NCI-H146 treated with DMSO at 0.1 percent for 48 hours (cell line): ENCODE data around the gene TMEM208.

Experiments
- DNase-seq: peaks from one replicate; lab custom pipeline; 2025; ENCODE audit not compliant: unreplicated experiment; lab: John Stamatoyannopoulos, UW

Gene TMEM208

DNA sequence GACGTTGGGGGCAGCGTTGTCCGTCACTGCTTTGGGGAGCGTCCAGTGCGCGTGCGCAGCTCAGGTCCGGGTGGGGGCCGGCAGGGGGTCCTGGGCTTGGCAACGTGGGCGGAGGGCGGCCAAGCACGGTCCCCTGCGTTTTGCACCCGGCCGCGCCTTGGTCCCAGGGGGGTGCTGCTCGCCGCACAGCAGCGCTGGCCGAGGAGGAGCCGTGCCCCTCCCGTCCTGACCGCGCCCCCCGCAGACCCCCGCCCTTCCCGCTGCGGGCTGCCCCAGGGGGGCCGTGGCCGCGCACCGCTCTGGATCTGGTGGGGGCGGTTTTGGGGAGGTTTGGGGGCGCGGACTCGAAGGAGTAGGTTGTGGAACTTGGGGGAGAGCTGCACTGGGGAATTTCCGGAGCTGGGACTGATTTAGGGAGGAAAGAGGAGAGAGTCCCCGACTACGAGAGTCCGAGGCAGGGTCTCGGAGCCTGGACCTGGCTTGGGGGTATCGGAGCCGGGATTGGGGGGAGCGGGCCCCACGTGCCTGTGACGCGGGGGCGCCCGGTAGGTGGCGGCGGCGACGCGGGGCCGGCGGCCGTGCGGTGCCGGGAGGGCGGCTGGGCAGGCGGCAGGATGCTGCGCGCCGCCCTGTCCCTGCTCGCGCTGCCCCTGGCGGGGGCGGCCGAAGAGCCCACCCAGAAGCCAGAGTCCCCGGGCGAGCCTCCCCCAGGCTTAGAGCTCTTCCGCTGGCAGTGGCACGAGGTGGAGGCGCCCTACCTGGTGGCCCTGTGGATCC, 21.7 kb downstream of the TMEM208 start, which contains the start of gene SLC9A5:
SLC9A5 (plus strand) TSS at position 579 of the 777 bp plus-strand sequence; CDS start at position 615, 36 bp downstream.
- DNase-seq = no peak

DNA sequence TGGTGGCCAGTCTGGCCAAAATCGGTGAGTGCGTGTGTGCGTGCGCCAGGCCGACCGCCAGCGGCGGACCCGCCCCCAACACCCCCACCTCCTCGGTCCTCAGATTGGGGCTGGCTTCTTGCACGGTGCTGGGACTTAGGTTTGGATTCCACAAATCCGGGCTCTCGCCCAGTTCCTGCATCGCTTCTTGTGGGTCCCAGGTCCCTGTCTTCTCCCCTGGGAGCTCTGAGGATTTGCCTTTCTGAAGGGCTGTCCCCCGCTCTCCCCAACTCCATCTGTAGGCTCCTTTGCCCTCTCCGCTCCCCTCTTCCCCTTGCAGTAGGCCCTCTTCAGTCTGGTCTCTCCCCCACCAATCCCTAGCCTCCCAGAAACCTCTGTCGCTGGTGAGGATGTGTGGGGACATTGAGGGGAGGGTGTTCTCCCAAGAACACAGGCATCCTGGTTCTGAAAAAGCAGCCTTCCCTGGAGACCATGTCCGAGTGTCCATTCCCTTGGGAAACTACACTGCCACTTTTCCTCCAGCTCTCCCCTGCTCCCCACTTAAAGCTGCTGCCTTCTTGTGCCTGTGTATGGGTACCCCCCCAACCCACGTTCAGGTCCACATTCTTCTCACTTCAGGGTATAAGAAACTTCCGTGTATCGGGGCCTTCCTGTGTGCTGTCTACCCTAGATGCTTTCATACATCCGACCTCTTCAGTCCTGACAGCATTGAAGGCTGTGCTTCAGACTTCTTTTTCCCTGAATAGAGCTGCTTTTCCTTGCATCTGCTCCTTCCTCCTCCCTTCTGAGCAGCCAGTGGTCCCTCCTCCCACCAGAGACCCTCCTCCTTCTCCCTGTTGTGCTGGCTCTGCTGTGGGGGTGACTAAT, 22.5 kb downstream of the TMEM208 start:
- no peak for DNase-seq

DNA sequence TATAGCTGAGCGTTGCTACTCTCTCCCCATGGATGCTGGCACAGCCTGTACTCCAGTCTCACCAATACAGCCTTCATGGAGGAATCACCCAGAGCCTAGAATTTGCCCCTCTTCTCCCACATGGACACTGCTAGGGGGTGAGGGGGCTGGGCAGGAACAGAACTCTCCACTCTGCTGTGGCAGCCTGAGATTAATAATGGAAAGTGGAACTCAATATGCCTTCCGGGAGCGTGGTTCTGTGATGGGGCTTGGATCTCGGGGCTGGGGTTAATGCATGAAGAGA, 23.1 kb downstream of the TMEM208 start:
- no peak for DNase-seq

DNA sequence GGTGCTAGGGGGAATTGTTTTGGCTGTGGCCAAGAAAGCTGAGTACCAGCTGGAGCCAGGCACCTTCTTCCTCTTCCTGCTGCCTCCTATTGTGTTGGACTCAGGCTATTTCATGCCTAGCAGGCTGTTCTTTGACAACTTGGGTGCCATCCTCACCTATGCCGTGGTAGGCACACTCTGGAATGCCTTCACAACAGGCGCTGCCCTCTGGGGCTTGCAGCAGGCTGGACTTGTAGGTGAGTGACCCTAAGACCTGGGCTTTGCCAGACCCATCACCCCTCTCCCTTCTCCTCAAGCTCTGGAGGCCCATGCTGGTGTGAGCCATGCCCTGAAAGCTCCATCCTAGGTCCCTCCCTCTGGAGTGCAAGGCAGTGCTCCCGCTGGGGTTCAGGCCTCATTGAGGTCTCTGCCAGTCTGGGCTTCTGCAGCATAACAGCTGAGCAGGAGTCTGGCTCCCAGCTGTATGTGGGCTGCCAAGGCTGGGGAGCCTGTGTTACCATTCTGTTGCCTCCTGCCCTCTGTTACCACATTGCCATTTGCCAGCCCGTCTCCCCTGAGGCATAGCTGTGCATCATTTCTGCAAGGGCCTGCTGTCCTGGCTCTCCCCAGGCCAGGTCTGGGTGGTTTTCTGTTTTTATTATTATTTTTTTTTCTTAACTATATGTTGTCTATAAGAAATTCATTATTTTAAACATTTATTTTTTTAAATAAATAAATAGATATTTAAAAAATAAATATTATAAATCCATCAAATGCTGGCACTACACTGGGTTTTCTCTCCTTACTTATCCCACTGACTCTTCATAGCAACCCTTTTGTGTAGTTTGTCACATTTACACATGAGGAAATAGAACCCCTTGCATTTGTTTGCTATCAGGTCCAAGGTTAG, 25.9 kb downstream of the TMEM208 start:
- no peak for DNase-seq

DNA sequence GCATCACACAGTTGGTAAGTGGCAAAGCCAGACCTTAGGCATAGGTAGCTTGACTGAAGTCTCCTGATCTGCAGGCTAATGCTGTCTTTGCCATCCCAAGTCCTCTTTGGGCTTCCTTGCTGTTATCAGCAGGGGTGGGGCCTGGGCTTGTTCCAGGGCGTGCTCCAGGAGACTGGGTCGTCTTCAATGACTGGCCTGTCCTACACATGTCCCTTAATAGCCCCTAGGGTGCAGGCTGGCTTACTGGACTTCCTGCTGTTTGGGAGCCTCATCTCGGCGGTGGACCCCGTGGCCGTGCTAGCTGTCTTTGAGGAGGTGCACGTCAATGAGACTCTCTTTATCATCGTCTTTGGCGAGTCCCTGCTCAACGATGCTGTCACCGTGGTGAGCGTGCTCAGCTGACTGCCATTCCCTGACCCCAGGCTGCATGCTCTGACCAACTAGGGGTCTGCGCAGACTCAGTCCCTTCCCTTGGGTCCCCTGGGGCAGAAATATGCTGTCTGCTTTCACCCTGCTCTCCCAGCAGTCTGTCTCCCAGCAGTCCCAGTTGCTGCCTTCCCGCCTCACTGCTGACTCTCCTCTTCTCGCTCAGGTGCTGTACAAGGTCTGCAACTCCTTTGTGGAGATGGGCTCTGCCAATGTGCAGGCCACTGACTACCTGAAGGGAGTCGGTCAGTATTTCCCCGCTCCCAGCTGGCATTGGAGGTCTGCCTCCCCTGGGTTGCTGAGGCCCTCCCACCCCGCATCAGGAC, 28.0 kb downstream of the TMEM208 start:
- DNase-seq = no peak

DNA sequence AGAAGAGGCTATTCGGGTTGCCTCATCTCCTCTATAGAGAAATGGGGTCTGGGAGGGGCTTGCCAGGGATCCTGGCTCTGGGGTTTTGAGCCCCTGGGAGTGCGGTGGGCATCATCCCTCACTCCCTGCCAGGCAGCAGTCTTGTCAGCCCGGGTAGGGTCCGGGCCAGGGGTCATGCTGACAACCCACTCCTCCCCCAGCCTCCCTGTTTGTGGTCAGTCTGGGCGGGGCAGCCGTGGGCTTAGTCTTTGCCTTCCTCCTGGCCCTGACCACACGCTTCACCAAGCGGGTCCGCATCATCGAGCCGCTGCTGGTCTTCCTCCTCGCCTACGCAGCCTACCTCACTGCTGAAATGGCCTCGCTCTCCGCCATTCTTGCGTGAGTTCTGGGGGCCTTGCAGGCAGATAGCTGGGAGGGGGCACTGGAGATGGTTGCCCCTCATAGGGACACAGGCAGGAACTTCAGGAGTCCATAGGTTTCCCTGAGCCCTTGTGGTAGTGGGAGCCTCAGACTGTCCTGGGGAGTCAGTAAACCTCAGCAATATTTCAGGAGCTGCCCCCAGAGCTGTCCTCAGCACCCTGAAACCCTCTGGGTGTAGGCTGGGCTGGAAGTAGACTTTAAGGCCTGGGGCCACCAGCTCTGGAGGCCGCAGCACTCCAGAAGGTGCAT, 28.8 kb downstream of the TMEM208 start:
- no peak for DNase-seq

DNA sequence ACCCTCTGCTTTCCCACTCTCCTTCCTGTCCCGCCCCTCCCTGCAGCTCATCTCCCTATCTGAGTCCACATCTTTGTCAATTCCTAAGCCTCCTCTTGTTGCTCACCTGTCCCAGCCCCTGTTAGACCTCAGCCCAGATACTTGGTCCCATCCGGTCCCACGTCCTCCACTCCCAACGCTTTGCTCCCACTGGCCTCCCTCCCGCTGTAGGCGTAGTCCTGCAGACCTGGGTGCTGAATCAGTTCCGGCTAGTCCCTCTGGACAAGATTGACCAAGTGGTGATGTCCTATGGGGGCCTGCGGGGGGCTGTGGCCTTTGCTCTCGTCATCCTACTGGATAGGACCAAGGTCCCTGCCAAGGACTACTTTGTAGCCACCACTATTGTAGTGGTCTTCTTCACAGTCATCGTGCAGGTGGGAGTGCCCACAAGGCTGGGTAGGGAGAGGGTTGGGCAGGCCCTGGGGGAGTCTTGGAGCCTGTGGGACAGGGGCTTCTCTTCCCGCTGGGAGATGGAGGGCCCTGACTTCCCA, 29.8 kb downstream of the TMEM208 start:
- no peak for DNase-seq

DNA sequence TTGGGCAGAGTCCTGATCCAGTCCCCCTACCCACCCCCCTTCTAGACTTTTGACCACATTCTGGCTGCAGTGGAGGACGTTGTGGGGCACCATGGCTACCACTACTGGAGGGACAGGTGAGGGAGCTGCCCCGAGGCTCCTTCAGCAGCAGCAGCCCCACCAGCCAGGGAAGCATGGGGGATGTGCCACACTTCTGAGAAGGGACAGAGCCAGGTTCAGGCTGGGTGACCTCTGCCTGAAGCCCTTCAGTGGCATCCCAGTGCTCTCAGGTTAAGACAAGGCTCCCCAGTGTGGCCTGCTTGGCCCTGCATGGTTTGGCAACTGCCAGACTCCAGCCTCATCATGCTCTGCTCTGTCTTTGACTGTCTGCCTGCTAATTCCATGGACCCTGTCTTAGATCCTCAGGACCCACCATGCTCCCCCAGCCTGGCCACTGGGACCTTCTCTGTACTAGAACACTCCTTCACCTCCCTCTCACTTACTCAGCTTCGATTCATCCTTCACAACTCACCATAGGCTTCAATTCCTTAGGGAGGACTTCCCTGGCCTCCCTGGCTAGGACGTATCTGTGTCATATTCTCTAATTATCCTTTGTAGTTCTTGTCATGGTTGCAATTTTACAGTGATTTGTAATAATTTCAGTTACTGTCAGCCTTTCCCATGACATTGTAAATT, 30.7 kb downstream of the TMEM208 start:
- DNase-seq = no peak

DNA sequence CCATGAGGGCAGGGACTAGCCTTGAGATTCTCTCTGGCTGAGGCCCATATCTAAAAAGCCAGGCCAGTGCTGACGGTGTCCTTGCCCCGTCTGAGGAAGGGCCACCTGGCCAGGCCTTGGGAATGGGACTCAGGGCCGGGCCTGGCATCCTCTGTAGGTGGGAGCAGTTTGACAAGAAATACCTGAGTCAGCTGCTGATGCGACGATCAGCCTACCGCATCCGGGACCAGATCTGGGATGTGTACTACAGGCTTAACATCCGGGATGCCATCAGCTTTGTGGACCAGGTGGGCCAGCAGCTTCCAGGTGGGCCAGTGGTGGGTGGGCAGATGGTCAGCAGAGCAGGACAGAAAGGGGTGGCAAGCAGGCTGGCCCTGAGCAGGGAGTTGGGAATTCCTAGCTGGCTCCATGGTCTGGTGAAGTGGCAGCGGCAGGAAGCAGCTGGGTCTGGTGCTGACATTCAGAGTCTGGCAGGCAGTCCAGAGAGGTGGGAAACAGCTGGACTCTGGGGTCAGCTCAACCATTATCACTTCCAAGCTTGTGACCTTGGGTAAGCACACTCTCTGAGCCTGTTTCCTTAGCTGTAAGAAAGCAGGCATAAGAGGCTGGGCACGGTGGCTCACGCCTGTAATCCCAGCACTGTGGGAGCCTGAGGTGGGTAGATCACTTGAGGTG, 31.4 kb downstream of the TMEM208 start:
- DNase-seq = no peak

DNA sequence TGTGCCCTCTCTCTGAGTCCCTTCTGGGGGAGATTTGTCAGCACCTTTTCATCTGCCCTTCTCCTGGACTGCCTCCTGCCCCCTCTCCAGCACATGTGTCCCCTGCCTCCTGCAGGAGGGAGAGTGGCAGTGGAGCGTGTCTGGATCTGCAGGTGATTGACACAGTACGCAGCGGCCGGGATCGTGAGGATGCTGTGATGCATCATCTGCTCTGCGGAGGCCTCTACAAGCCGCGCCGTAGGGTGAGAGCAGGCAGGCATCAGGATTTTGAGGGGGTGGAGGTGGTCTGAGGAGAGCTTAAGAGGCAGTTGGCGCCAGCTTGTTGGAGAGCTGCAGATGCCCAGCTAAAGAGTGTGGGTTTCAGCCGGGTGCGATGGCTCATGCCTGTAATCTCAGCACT, 32.8 kb downstream of the TMEM208 start:
- no peak for DNase-seq

DNA sequence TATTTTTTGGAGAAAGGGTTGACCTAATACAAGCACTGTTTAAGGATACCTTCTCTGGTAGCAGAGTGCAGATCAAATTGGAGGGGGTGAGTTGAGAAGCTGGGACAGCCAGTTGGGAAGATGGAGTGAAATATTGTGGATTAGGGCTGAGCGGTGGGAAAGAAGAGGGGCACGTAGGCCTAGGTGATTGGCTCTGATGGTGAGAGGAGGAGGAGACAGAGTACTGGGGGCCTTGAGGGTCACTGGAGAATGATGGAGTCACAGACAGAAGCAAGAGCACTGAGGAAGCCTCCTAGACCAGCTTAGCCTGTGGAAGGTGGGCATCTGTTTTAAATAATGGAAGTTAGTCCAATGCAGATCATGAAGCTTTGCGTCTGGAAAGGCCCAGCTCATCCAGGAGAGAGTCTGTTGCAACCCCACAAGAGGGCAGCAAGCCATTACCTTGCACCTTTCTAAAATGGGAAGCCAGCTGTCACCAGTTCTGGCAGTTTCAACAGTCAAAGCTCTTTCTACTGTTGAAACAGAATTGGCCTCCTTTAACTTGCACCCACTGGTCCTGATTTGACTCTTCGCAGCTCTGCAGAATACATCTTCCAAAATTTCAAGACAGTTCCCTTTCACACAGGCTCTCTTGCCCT, 33.6 kb downstream of the TMEM208 start:
- DNase-seq = no peak

DNA sequence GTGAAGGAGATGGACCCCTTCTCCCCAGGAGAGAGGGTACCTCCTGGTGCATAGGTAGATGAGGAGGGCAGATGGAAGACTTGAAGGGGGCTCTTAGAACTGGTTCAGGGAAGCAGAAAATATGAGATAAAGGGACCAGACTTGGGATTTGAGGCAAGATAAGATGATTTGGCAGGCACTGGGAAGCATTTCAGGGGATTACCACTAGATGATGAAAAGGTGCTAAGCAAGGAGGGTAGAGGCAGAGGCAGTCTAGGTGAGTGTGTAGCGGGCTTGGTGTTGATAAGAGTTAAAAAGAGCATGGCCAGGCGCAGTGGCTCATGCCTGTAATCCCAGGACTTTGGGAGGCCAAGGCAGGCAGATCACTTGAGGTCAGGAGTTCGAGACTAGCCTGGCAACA, 36.3 kb downstream of the TMEM208 start:
- no peak for DNase-seq

DNA sequence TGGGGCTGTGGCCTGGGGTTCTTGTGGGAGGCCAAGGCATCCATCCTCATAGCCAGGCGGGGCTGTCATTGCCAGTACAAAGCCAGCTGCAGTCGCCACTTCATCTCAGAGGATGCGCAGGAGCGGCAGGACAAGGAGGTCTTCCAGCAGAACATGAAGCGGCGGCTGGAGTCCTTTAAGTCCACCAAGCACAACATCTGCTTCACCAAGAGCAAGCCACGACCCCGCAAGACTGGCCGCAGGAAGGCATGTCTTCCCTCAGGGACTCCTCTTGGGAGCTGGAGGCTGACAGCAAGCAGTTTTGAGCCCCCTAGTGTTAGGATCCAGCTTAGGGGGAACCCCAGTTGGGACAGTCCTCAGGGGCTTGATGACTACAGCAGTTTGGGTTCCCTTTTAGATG, 37.3 kb downstream of the TMEM208 start:
- no peak for DNase-seq

DNA sequence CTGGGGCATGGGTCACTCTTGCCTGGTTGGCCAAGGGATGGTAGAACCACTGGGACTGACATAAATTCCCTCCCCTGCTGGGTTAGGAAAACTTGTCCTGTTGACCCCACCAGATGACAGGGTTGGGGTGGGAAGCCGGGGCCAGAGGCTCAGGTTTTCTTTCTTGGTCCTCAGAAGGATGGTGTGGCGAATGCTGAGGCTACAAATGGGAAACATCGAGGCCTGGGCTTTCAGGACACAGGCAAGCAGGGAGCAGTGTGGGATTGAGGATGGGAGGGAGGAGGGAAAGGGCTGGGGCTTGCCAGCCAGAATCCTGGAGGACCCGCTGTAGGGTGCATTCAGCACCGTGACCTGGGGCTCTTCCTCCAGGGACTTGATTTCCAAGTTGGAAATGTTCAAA, 37.9 kb downstream of the TMEM208 start:
- DNase-seq = no peak

DNA sequence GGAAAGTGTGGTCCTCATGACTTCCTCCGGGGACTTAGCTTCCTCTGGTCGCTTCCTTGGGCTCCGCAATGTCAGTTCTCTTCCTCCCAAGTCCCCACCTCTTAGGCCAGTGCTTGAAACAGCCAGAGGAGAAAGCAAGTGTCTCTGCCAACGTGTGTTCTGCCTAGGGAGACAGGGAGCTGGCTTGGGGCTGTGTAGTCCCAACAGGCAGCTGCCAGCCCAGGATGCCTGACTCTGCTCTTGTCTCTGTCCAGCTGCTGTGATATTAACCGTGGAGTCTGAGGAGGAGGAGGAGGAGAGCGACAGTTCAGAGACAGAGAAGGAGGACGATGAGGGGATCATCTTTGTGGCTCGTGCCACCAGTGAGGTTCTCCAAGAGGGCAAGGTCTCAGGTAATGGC, 38.9 kb downstream of the TMEM208 start:
- no peak for DNase-seq

DNA sequence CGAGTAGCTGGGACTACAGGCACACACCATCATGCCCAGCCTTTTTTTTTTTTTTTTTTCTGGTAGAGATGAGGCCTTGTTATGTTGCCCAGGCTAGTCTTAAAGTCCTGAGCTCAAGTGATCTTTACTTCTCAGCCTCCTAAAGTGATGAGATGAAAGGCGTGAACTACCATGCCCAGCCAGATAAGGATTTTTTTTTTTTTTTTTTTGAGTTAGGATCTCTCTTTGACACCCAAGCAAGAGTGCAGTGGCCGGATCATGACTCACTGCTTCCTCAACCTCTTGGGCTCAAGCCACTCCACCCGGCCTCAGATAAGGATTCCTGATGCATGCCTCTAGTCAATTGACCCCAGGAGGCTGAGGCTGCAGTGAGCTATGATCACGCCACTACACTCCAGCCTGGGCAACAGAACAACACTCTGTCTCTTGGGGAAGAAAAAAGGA, 41.2 kb downstream of the TMEM208 start:
- no peak for DNase-seq

DNA sequence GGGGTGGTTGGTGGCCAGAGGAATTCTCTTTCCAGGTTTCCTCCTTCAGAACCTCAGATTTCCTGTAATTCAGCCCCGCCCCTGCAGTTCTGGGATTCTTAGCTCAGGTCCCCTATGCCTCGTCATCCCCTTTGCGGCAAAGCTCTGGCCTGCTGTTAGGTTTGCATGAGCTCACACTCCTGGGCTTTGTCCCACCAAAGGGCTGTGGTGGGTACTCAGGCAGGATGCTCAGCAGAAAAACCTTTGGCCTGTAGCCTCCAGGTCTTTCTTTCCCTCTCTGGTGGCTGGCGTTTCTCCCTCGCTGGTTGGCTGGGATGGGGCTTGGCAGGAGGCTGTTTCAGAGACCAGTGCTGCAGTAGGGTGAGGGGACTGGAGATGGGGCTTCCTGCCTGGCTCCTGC, 42.8 kb downstream of the TMEM208 start:
- DNase-seq = no peak

DNA sequence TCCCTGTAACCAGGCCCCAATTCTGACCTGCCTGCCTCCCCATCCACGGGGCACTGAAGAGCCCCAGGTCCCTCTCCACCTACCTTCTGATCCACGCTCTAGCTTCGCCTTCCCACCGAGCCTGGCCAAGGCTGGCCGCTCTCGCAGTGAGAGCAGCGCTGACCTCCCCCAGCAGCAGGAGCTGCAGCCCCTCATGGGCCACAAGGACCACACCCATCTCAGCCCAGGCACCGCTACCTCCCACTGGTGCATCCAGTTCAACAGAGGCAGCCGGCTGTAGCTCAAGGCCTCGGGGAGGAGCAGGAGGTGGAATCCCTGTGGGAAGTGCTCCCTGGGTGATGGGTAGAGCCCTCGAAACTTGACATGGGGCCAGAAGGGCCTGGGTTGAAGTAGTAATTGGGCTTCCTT, 44.0 kb downstream of the TMEM208 start:
- DNase-seq = no peak
